Measurements from ENCODE around the gene ITGAX.

DNA sequence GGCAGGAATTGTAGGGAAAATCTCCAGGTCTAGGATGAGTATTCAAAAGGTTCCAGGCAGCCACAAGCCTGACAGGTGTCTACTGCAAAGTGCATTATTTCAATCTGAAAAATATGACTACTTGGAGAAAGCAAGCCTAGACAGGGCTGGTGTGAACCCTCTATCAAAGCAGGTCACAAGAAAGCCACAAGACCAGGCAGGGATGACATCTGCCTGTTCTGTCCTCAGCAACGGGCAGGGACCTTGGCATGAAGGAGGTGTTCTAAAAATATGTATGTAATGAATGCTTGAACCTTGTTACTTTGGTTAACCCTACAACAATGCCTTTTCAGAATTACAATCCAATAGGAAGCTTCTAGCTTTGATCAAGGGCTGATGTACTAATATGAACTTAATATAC, 74.3 kb downstream of the ITGAX start:
- TF ChIP-seq, protein P1, sequence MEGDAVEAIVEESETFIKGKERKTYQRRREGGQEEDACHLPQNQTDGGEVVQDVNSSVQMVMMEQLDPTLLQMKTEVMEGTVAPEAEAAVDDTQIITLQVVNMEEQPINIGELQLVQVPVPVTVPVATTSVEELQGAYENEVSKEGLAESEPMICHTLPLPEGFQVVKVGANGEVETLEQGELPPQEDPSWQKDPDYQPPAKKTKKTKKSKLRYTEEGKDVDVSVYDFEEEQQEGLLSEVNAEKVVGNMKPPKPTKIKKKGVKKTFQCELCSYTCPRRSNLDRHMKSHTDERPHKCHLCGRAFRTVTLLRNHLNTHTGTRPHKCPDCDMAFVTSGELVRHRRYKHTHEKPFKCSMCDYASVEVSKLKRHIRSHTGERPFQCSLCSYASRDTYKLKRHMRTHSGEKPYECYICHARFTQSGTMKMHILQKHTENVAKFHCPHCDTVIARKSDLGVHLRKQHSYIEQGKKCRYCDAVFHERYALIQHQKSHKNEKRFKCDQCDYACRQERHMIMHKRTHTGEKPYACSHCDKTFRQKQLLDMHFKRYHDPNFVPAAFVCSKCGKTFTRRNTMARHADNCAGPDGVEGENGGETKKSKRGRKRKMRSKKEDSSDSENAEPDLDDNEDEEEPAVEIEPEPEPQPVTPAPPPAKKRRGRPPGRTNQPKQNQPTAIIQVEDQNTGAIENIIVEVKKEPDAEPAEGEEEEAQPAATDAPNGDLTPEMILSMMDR (IDR thresholded peaks at IDR 0.05; ENCODE audit: poor library complexity), result no peak
- TF ChIP-seq EZH2 (IDR thresholded peaks at IDR 0.05; ENCODE audit: borderline replicate concordance), result no peak
